OCI-LY7 (cell line): ENCODE results near the gene APOA1. TPM values are rescaled to one million over a fixed set of nuclear protein-coding genes. Genes with fewer than 3 reads are reported as not detected.

Experiments
- BruUV-seq: library from RNA; stranded (reverse); fragments of 400-500 nt; replicated peaks from 2 replicates; lab custom pipeline; 2021; lab: Mats Ljungman, UMichigan
- CTCF ChIA-PET: fragments of 300-600 bp; sonication (Branson Sonifier 250); formaldehyde crosslinking; loops from one replicate; lab custom pipeline; 2022; ENCODE audit warnings: antibody characterized with exemption; ENCODE audit not compliant: unreplicated experiment; lab: Charles Lee
- POLR2A ChIA-PET: fragments of 300-600 bp; sonication (Branson Sonifier 250); formaldehyde crosslinking; loops from one replicate; lab custom pipeline; 2022; ENCODE audit warnings: antibody characterized with exemption; lab: Charles Lee
- DNase-seq: peaks from one replicate; pipeline ENCODE4 v3.0.0-alpha.2; 2015; ENCODE audit warnings: low spot score
- H2AFZ ChIP-seq: fragments of 200-600 bp; sonication (generic), shearing (Covaris generic); 2 replicates; pipeline ENCODE4 v1.6.1; 2014; ENCODE audit warnings: mild to moderate bottlenecking, antibody characterized with exemption, low read length, moderate library complexity
- H3K27ac ChIP-seq: fragments of 200-600 bp; sonication (generic); 2 replicates; pipeline ENCODE4 v1.5.1; 2014; ENCODE audit warnings: mixed run types, low read depth, mild to moderate bottlenecking, moderate library complexity, low read length, inconsistent platforms; ENCODE audit not compliant: poor library complexity, severe bottlenecking
- H3K36me3 ChIP-seq: fragments of 200-600 bp; sonication (generic); 2 replicates; pipeline ENCODE4 v1.6.1; 2014; ENCODE audit warnings: mild to moderate bottlenecking, antibody characterized with exemption, low read length, moderate library complexity, mixed read lengths; ENCODE audit not compliant: insufficient read depth
- H3K4me1 ChIP-seq: fragments of 200-600 bp; sonication (generic); 2 replicates; pipeline ENCODE4 v1.5.1; 2014; ENCODE audit warnings: mild to moderate bottlenecking, low read length; ENCODE audit not compliant: insufficient read depth, poor library complexity, severe bottlenecking
- H3K4me2 ChIP-seq: fragments of 200-600 bp; sonication (generic); 2 replicates; pipeline ENCODE4 v1.6.1; 2014; ENCODE audit warnings: mild to moderate bottlenecking, low read length
- H3K4me3 ChIP-seq: fragments of 200-600 bp; sonication (generic); 2 replicates; pipeline ENCODE4 v1.5.1; 2014; ENCODE audit warnings: mild to moderate bottlenecking, low read depth, low read length; ENCODE audit not compliant: poor library complexity, severe bottlenecking
- H3K79me2 ChIP-seq: fragments of 200-600 bp; sonication (generic); 2 replicates; pipeline ENCODE4 v1.6.1; 2016; ENCODE audit warnings: low read depth, mild to moderate bottlenecking, low read length, moderate library complexity, mixed read lengths; ENCODE audit not compliant: insufficient read depth
- H3K9me2 ChIP-seq: fragments of 200-600 bp; sonication (generic); 2 replicates; pipeline ENCODE4 v1.6.1; 2016; ENCODE audit warnings: mild to moderate bottlenecking, low read length, mixed read lengths; ENCODE audit not compliant: insufficient read depth
- H3K9me3 ChIP-seq: fragments of 200-600 bp; sonication (generic); 2 replicates; pipeline ENCODE4 v1.6.1; 2014; ENCODE audit warnings: mild to moderate bottlenecking, mixed run types, low read length, mixed read lengths
- H4K20me1 ChIP-seq: fragments of 200-600 bp; sonication (generic); 2 replicates; pipeline ENCODE4 v1.6.1; 2014; ENCODE audit warnings: mild to moderate bottlenecking, antibody characterized with exemption, low read length, moderate library complexity, mixed read lengths; ENCODE audit not compliant: insufficient read depth
- CTCF ChIP-seq: fragments of 200-600 bp; sonication (generic); conservative IDR thresholded peaks from 2 replicates; pipeline ENCODE4 v1.5.1; 2014; ENCODE audit warnings: mild to moderate bottlenecking, antibody characterized with exemption, low read length, moderate library complexity, mixed read lengths
- EZH2phosphoT487 ChIP-seq: fragments of 200-600 bp; sonication (generic); IDR thresholded peaks from 2 replicates; pipeline ENCODE4 v1.6.1; 2018; ENCODE audit warnings: low read depth, borderline replicate concordance, mild to moderate bottlenecking, mixed run types, antibody characterized with exemption, low read length, moderate library complexity, mixed read lengths
- intact Hi-C: fragments of 100-400 bp; cut with micrococcal nuclease; formaldehyde crosslinking; loops from one replicate; pipeline ENCODE4 v1.10.0; 2022; ENCODE audit not compliant: unreplicated experiment
- total RNA-seq, 2 experiments: library from RNA; depleted of rRNA in 1 of 2; stranded (reverse); fragments of >200 nt in 1 of 2; shearing (Covaris generic) in 1 of 2; gene quantifications; 2 replicates each; pipeline ENCODE4 v1.2.3, GENCODE V29; 2014 to 2022

Gene APOA1
- total RNA-seq, 2 experiments from 2014 or later, result 0.22 TPM; not detected in 1

GRCh38 chr11:116853461-116854073 lies 16.1 kb upstream of the APOA1 start:
- H3K4me2 ChIP-seq, result peak overlapping the region; percentile 43
- no peak for TF ChIP-seq CTCF
- TF ChIP-seq EZH2phosphoT487, result no peak
- H3K9me2 ChIP-seq, result no peaks in the 10 kb centered on the region
- H3K79me2 ChIP-seq, result no peaks in the 10 kb centered on the region
- peaks cover 28% of the 10 kb centered on the region for H3K4me1 ChIP-seq
- peak overlapping the region; percentile 39 for H3K27ac ChIP-seq
- ChIA-PET CTCF (interaction anchor here (0.6 to 1.0 kb wide), 2 partner anchors 12 to 1154 kb away, joined by 3 read pairs; no protein-coding TSS in a partner anchor), POLR2A (interaction anchor here (0.7 to 1.4 kb wide), 2 partner anchors 8 to 250 kb away, joined by 3 to 4 read pairs; no protein-coding TSS in a partner anchor)
- peaks cover 78% of the 10 kb centered on the region for H3K36me3 ChIP-seq
- no peak overlapping the region for H3K4me3 ChIP-seq
- no TSS peak for BruUV-seq
- intact Hi-C loops, result no loop called here
- H4K20me1 ChIP-seq, result no peaks in the 10 kb centered on the region
- H2AFZ ChIP-seq, result no peak overlapping the region
- no peaks in the 10 kb centered on the region for H3K9me3 ChIP-seq
- peak; percentile 71 for DNase-seq

GRCh38 chr11:116852261-116853031 lies 15.0 kb upstream of the APOA1 start:
- Histone ChIP-seq H3K36me3 (peaks cover 75% of the 10 kb centered on the region), H3K9me2 (no peaks in the 10 kb centered on the region), H3K4me2 (0 out of 2 replicates have a peak overlapping the region, but pooled peaks have one; percentile 43), H3K4me1 (peaks cover 28% of the 10 kb centered on the region), H3K9me3 (no peaks in the 10 kb centered on the region), H2AFZ (no peak overlapping the region), H3K27ac (no peak overlapping the region), H3K4me3 (no peak overlapping the region), H4K20me1 (no peaks in the 10 kb centered on the region), H3K79me2 (no peaks in the 10 kb centered on the region)
- TF ChIP-seq CTCF (no peak), EZH2phosphoT487 (no peak)
- intact Hi-C loops, result no loop called here
- ChIA-PET POLR2A (interaction anchor here (1.2 to 1.4 kb wide), 3 partner anchors 9 to 17 kb away, joined by 3 to 4 read pairs (median 3); no protein-coding TSS in a partner anchor), CTCF (interaction anchor here (1.0 kb wide), 2 partner anchors 13 to 14 kb away, joined by 3 read pairs; no protein-coding TSS in a partner anchor)
- BruUV-seq, result no TSS peak
- no peak for DNase-seq
